Stimulated activated CD8-positive, alpha-beta memory T cell treated with anti-CD3 and anti-CD28 coated beads, Interleukin-4, amount 100 ng/mL, for 24 hours (primary cell): Measurements from ENCODE around the gene TOMM22.

Experiments
- DNase-seq: peaks from one replicate; pipeline ENCODE4 v3.0.0-alpha.2; 2020; ENCODE audit warnings: low read depth

The TOMM22 gene

GRCh38 chr22:38715176-38715764, 33.5 kb downstream of the TOMM22 start:
- no peak for DNase-seq

GRCh38 chr22:38715852-38716251, 34.1 kb downstream of the TOMM22 start:
- no peak for DNase-seq

GRCh38 chr22:38716271-38716670, 34.5 kb downstream of the TOMM22 start:
- DNase-seq, result no peak

- DNase-seq, result no peak
These were observed 35.1 kb downstream of the TOMM22 start for GRCh38 chr22:38716826-38717225.

- DNase-seq, result no peak
These were observed 35.5 kb downstream of the TOMM22 start for GRCh38 chr22:38717244-38717643.

GRCh38 chr22:38718414-38718813, 36.7 kb downstream of the TOMM22 start:
- no peak for DNase-seq

- DNase-seq, result no peak
These were observed 37.4 kb downstream of the TOMM22 start for GRCh38 chr22:38719196-38719595.

GRCh38 chr22:38720350-38720749, 38.6 kb downstream of the TOMM22 start:
- no peak for DNase-seq

- DNase-seq, result no peak
These were observed 39.8 kb downstream of the TOMM22 start for GRCh38 chr22:38721551-38721950.

GRCh38 chr22:38724176-38724575, 42.4 kb downstream of the TOMM22 start:
- no peak for DNase-seq

GRCh38 chr22:38724926-38725571, 43.3 kb downstream of the TOMM22 start:
- no peak for DNase-seq

- no peak for DNase-seq
These were observed 44.3 kb downstream of the TOMM22 start for GRCh38 chr22:38725900-38726655.

GRCh38 chr22:38727123-38727522, 45.4 kb downstream of the TOMM22 start:
- no peak for DNase-seq

- DNase-seq, result no peak
These were observed 46.0 kb downstream of the TOMM22 start for GRCh38 chr22:38727530-38728451.

GRCh38 chr22:38728871-38729796, 47.4 kb downstream of the TOMM22 start:
- no peak for DNase-seq

- no peak for DNase-seq
These were observed 48.2 kb downstream of the TOMM22 start for GRCh38 chr22:38729946-38730345.

GRCh38 chr22:38730411-38730871, 48.7 kb downstream of the TOMM22 start:
- DNase-seq, result no peak

- DNase-seq, result no peak
These were observed 50.0 kb downstream of the TOMM22 start for GRCh38 chr22:38731703-38732161.

GRCh38 chr22:38732251-38732815, 50.6 kb downstream of the TOMM22 start:
- no peak for DNase-seq

GRCh38 chr22:38733329-38733723, 51.6 kb downstream of the TOMM22 start:
- no peak for DNase-seq
